Muscle of leg (tissue), 11 donors: ENCODE data around the gene OPN1SW. TPM values are rescaled to one million over a fixed set of nuclear protein-coding genes. Genes with fewer than 3 reads are reported as not detected.

Source experiments
- DNase-seq: peaks from one replicate; pipeline ENCODE4 v3.0.0; 2013
- H3K27ac ChIP-seq: one replicate; pipeline ENCODE4 v1.5.1; 2013; ENCODE audit warnings: mild to moderate bottlenecking, low read length, control low read depth
- H3K27me3 ChIP-seq: one replicate; pipeline ENCODE4 v1.6.1; 2013; ENCODE audit warnings: low read length; ENCODE audit not compliant: control insufficient read depth, insufficient read depth
- H3K36me3 ChIP-seq: one replicate; pipeline ENCODE4 v1.6.1; 2013; ENCODE audit warnings: low read length; ENCODE audit not compliant: control insufficient read depth, insufficient read depth
- H3K4me1 ChIP-seq: one replicate; pipeline ENCODE4 v1.6.1; 2013; ENCODE audit warnings: low read length; ENCODE audit not compliant: control insufficient read depth, insufficient read depth
- H3K4me3 ChIP-seq: one replicate; pipeline ENCODE4 v1.5.1; 2013; ENCODE audit warnings: low read length, control low read depth
- H3K9me3 ChIP-seq: replicated peaks from 2 replicates; pipeline ENCODE4 v1.6.1; 2013; ENCODE audit warnings: low read depth, low read length; ENCODE audit not compliant: control insufficient read depth
- WGBS: methylation state at CpG from one replicate; pipeline ENCODE4 v1.1.5; 2013; ENCODE audit warnings: missing lambda C conversion rate; ENCODE audit not compliant: insufficient coverage; 5-methylcytosine and 5-hydroxymethylcytosine counted together
- polyA plus RNA-seq, 8 donors: library from polyadenylated mRNA; unstranded; fragments of 120-200 nt; gene quantifications; one replicate each; pipeline versions ENCODE4 v1.2.1 to v1.2.3, GENCODE V29; 2013; ENCODE audit warnings: inconsistent platforms in 1 of 8, low replicate concordance in 1 of 8; ENCODE audit not compliant: insufficient read length in 8 of 8, insufficient read depth in 1 of 8
- total RNA-seq: library from RNA; stranded (reverse); fragments of 120-200 nt; gene quantifications from one replicate; pipeline ENCODE4 v1.2.4, GENCODE V29; 2013

The OPN1SW gene
- total and polyA plus RNA-seq, 9 donors = 1.9 to 3.4 (median 2.5) TPM; not detected in 1

DNA sequence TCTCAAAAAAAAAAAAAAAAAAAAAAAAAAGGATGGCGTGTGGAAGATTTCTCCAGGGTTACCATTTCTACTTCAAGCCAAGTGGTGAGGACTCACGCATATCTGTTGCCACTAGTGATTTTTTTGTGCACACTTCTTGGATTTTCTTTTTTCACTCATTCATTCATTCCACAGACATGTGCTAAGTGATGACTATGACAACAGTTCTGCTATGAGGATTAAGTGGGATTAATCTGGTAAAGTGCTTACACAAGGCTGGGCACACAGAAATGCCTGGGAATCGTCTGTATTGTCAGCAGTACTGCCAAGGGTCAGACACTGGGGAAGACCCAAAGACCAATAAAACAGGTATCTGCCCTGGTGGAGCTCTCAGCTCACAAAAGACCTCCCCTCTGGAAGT lies 6.3 kb upstream of the OPN1SW start:
- Histone ChIP-seq H3K4me3 (no peak overlapping the region), H3K36me3 (no peaks in the 10 kb centered on the region), H3K27ac (peak overlapping the region; percentile 79), H3K4me1 (peaks cover 28% of the 10 kb centered on the region), H3K27me3 (no peaks in the 10 kb centered on the region), H3K9me3 (peaks cover 7% of the 10 kb centered on the region)
- no peak for DNase-seq
- WGBS = no CpG with 5 or more reads among the region's 3 CpGs

GRCh38 chr7:128781126-128781525 lies 5.5 kb upstream of the OPN1SW start:
- WGBS = 6% methylated on average over 3 of the region's 5 CpGs
- Histone ChIP-seq H3K4me3 (no peak overlapping the region), H3K9me3 (peaks cover 7% of the 10 kb centered on the region), H3K4me1 (peaks cover 28% of the 10 kb centered on the region), H3K36me3 (no peaks in the 10 kb centered on the region), H3K27ac (peak overlapping the region; percentile 79), H3K27me3 (no peaks in the 10 kb centered on the region)
- peak; percentile 95 for DNase-seq

DNA sequence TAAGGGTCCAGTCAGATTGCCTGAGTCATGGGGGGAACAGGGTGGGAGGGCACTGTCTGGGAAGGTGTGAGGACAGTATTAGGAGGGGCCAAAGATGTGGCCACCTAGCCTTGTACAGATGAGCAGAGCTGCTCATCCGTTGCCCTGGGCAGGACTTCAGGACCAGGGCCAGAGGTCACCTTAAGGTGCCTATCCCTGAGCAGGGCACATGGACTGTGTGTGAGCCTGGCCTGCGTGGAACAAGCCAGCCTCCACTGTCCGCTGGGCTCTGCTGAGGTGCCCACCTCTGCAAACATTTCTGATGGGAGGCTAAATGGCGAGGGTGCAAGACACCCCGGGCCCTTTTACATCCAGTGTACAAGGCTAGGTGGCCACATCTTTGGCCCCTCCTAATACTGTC lies 3.4 kb upstream of the OPN1SW start:
- H3K9me3 ChIP-seq = peaks cover 7% of the 10 kb centered on the region
- WGBS = 92% methylated on average over 5 of the region's 5 CpGs
- no peak for DNase-seq
- peaks cover 28% of the 10 kb centered on the region for H3K4me1 ChIP-seq
- H3K4me3 ChIP-seq = no peak overlapping the region
- H3K27ac ChIP-seq = no peak overlapping the region
- no peaks in the 10 kb centered on the region for H3K27me3 ChIP-seq
- H3K36me3 ChIP-seq = peaks cover 8% of the 10 kb centered on the region

DNA sequence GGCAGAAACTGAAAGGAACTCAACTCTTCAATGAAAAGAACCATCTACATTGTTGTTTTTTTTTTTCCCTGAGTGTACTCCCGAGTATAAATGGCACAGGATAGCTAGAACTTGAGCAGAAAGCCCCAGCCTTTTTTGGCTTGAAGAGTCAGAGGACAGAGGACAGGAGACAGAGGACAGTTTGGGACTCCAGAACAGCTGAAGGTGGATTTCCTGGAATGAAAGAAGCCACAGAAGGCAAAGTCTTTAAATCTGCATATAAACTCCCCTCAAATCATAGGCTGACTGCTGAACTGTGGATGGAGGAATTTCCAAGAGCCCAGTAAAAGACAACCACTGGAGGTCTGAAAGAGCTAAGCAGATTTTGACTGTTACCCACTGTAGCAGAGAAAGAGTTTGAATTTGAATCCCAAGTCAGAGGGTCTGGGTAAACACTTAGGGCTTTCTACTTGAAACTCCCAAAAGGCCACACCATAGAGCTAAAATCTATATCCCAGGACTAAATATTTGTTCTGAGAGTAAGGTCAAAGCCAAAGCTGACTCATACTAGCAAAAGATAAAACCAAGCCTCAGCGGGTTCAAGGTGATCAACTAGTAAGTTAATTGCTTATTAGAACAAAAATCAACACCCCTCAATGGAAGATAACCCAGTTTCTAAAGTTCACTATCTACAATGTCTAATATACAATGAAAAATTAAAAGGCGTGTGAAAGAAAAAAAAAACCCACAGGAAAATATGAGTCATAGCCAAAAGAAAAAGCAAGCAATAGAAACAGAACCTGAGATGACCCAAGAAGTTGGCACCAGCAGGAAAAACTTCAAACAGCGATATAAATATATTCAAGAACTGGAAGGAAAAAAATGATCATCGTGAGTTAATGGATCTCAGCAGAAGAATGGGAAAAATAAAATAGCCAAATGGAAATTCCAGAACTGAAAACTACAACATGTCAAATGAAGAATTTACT lies 1.8 kb upstream of the OPN1SW start:
- no peak overlapping the region for H3K27ac ChIP-seq
- no peak overlapping the region for H3K4me3 ChIP-seq
- peak; percentile 47 for DNase-seq
- peaks cover 20% of the 10 kb centered on the region for H3K36me3 ChIP-seq
- no CpG with 5 or more reads among the region's 5 CpGs for WGBS
- peaks cover 7% of the 10 kb centered on the region for H3K9me3 ChIP-seq
- H3K4me1 ChIP-seq = peaks cover 17% of the 10 kb centered on the region
- no peaks in the 10 kb centered on the region for H3K27me3 ChIP-seq

- no peak overlapping the region for H3K27ac ChIP-seq
- no peaks in the 10 kb centered on the region for H3K4me1 ChIP-seq
- no peak for DNase-seq
- H3K27me3 ChIP-seq = no peaks in the 10 kb centered on the region
- H3K36me3 ChIP-seq = peaks cover 37% of the 10 kb centered on the region
- H3K9me3 ChIP-seq = peaks cover 7% of the 10 kb centered on the region
- no peak overlapping the region for H3K4me3 ChIP-seq
- 94% methylated on average over 6 of the region's 7 CpGs for WGBS
Observed at GRCh38 chr7:128774921-128775320, 673 bp downstream of the OPN1SW start.

DNA sequence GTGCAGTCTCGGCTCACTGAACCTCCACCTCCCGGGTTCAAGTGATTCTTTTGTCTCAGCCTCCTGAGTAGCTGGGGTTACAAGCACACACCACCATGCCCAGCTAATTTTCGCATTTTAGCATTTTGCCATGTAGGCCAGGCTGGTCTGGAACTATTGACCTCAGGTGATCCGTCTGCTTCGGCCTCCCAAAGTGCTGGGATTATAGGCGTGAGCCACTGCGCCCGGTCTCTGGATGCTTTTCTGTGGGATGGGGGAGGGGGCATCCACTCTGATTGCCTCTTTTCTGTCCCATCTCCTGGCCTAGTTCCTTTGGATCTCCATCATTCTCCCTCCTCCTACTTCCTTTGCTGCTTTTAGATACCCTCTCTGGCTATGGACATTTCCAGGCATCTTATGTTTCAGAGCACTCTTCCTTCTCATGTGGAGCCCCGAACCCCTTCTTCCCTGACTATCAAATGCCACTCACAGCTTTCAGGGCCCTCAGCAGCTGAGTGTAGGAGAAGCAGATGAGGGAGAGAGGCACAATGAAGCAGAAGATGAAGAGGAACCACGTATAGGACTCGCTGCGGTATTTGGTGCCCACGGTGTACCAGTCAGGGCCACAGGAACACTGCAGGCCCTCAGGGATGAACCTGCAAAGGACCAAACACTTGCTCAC lies 1.4 kb downstream of the OPN1SW start:
- 98% methylated on average over 8 of the region's 13 CpGs for WGBS
- H3K9me3 ChIP-seq = peaks cover 7% of the 10 kb centered on the region
- H3K27ac ChIP-seq = no peak overlapping the region
- peaks cover 43% of the 10 kb centered on the region for H3K36me3 ChIP-seq
- H3K4me3 ChIP-seq = no peak overlapping the region
- no peak for DNase-seq
- H3K4me1 ChIP-seq = peaks cover 3% of the 10 kb centered on the region
- no peaks in the 10 kb centered on the region for H3K27me3 ChIP-seq

DNA sequence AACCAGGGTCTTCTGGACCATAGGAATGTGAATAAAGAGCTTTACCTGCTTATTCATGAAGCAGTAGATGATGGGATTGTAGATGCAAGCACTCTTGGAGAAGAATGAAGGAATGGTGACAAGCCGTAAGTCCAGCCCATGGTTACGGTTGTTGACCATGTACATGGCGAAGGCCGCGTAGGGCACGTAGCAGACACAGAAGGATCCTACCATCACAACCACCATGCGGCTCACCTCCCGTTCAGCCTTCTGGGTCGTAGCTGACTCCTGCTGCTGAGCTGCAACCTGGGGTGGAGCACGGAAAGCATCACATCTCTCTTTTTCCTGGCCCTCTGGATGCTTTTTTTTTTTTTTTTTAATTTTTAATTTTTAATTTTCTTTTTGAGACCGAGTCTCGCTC lies 2.0 kb downstream of the OPN1SW start:
- Histone ChIP-seq H3K27ac (no peak overlapping the region), H3K4me3 (no peak overlapping the region), H3K36me3 (peaks cover 46% of the 10 kb centered on the region), H3K9me3 (peaks cover 7% of the 10 kb centered on the region), H3K4me1 (peaks cover 3% of the 10 kb centered on the region), H3K27me3 (no peaks in the 10 kb centered on the region)
- DNase-seq = no peak
- WGBS = 97% methylated on average over 6 of the region's 12 CpGs

GRCh38 chr7:128770233-128770632 lies 5.4 kb downstream of the OPN1SW start:
- no peak for DNase-seq
- peaks cover 67% of the 10 kb centered on the region for H3K36me3 ChIP-seq
- H3K27me3 ChIP-seq = no peaks in the 10 kb centered on the region
- no peaks in the 10 kb centered on the region for H3K9me3 ChIP-seq
- no peak overlapping the region for H3K4me3 ChIP-seq
- no CpG with 5 or more reads among the region's 2 CpGs for WGBS
- H3K4me1 ChIP-seq = peaks cover 3% of the 10 kb centered on the region
- H3K27ac ChIP-seq = no peak overlapping the region

GRCh38 chr7:128767475-128768110 lies 8.0 kb downstream of the OPN1SW start:
- Histone ChIP-seq H3K4me3 (no peak overlapping the region), H3K27ac (no peak overlapping the region), H3K36me3 (peaks cover 59% of the 10 kb centered on the region), H3K4me1 (peaks cover 3% of the 10 kb centered on the region), H3K27me3 (no peaks in the 10 kb centered on the region), H3K9me3 (no peaks in the 10 kb centered on the region)
- 92% methylated on average over 5 of the region's 6 CpGs for WGBS
- no peak for DNase-seq

DNA sequence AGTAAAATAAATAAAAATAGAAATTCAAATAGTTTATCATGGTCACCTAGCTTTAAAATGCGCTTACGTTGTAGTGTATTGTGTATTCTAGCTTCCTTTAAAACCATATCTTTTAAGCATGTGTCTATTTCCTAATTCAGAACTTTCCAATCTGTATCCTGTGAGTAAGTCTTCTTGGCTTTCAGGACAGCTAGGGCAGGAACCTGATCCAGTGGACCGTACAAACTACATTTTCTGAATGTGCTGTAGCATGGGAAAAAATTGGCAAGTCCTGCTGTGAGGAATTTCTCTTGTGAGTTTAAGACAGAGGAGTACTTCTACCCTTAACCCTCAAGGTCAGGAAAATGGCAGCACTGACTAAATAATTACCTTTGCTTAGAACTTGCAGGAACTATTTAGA lies 12.1 kb downstream of the OPN1SW start:
- Histone ChIP-seq H3K27ac (no peak overlapping the region), H3K4me1 (no peaks in the 10 kb centered on the region), H3K36me3 (peaks cover 47% of the 10 kb centered on the region), H3K9me3 (no peaks in the 10 kb centered on the region), H3K27me3 (no peaks in the 10 kb centered on the region), H3K4me3 (no peak overlapping the region)
- no CpG with 5 or more reads among the region's 3 CpGs for WGBS
- DNase-seq = no peak
